ENCODE measurements around the gene FLYWCH1.

The FLYWCH1 gene

DNA sequence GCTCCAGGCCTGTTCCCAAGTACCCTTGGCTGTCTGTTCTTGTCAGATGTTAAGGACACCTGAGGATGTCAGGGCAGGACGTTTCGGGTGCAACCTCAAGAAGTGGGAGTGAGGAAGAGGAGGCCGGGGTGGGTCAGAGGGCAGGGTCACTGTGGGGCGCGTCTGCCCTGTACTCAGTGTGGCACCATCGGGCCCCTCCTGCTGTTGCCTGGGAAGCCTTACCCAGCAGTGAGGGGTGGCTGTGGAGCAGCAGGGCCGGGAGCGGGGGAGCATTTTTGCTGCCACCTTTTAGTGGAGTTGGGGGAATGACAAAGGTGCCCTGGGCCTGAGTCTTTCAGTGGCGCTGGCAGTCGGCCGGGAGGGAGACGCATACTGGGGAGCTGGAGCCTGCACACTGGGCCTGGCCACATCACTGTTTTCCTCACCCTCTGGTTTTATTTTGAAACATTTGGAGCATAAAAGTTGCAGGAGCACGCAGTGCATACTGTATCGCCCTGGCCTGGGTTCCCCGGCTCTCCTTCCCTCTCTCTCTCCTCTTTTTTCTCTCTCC, 11.1 kb upstream of the FLYWCH1 start:
- no peak for DNase-seq

DNA sequence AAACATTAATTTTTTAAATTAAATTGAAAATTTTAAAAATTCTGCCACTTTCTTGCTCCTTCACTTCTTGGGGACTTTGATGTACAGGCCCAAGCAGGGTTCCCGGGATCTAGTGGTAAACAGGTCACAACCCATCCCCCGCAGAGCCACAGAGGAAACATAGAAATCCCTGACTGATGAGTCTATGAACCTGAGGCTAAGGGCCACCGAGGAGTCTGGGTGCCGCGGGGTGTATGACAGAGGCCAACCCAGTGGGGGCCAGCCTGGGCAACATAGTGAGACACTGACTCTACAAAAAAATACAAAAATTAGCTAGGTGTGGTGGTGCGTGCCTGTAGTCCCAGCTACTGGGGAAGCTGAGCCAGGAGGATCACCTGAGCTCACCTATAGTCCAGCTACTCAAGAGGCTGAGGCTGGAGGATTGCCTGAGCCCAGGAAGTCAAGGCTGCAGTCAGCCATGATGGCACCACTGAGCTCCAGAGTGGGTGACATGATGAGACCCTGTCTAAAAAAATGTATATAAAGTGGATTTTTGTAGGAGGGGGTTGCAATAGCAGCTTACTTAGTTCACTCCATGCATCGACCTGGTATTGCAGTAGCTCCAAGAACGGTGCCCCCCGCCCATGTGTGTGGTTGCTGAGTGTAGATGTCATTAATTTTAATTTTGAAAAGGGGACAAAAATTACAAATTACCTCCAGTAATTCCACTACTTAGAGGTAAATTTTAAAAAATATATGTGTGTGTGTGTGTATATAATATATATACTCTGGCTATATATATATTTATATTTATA, 9.2 kb upstream of the FLYWCH1 start:
- no peak for DNase-seq

DNA sequence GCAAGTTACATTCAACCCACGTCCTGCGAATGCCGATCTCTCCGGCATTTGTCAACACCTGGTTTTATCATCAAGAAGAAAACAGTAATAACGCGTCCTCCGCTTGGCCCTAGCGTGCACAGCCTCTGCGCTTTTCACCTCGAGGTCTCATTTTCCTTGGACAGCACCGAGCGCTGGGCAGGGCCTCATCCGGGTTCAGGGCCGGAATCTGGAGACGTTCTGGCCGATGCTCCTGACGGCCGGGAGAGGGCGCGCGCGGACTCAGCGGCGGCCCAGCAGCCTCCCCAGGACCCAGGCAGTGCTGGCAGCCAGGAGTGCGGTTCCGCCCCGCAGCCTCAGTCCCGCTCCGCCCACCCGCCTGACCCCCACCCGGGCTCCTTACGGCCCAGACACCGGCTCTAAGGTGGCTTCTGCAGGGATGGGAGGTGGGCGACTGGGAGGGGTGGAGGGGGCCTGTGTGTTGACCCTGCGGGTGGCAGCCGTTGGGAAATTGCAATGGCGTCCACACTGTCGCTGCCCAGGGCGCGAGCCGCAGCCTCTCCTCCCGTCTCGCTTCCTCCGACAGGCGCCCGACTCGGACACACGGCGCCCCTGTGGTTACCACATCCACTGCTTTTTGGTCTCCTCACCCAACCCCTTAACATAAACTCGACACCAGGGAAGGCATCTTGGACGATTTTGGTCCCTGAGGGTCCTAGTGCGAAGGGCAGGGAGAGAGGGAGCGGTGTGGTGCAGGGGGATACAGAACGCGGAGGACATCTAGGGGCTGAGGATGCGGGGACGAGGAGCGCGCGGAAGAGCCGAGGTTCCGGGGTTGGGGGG, 7.4 kb upstream of the FLYWCH1 start:
- DNase-seq, result peak; percentile 74 to 75

DNA sequence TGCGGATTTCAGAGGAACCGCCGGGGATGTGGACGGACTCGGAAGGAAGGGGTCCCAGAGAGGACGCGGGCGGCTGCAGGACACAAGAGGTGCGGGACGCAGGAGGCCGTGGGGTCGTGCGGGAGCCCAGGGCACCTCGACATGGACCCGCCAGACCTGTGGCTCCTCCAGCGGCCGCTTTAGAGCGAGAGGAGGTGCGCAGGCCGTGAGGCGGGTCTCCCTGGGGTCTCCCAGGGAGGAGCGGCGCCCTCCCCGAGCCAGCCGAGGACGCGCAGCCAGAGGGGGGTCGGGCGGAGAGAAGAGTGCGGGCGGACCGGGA, 6.8 kb upstream of the FLYWCH1 start:
- no peak for DNase-seq

DNA sequence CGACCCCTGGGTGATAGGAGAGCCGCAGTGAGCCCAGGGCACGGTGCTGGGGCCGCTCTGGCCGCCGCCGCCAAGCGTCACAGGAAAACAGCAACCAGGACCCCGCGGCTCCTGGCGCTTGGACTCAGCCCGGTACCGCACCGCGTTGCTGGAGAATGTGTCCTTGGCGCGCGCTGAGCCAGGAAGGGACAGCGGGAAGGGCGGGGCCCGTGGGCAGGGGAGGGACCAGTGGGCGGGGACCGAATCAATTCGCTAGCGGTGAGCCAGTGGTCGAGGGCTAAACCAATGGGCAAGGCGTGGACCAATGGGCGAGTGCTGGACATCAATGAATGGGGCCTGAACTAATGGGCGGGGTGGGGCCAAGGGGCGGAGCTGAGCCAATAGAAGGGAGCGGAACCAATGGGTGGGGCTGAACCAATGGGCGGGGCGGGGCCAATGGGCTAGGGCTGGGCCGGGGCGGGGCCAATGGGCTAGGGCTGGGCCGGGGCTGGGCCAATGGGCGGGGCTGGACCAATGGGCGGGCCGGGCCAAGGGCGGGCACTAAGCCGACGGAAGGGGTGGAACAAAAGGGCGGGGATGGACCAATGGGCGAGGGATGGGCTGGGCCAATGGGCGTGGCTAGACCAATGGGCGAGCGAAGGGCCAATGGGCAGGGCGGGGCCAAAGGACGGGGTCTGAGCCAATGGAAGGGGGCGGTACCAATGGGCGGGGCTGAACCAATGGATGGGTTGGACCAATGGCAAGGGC, 6.3 kb upstream of the FLYWCH1 start:
- peak; percentile 98 to 99 for DNase-seq

DNA sequence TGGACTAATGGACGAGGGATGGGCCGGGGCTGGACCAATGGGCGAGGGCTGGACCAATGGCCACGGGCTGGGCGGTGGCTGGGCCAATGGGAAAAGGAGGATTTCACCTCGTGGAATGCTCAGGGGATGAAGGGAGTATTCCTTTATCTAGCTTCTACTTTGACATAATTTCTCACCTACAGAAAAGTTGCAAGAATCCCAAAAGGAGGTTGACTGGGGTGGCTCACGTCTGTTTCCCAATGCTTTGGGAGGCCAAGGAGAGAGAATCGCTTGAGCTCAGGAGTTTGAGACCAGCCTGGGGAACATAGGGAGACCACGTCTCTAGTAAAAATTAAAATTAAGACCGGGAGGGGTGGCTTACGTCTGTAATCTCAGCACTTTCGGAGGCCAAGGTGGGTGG, 5.7 kb upstream of the FLYWCH1 start:
- DNase-seq, result no peak

DNA sequence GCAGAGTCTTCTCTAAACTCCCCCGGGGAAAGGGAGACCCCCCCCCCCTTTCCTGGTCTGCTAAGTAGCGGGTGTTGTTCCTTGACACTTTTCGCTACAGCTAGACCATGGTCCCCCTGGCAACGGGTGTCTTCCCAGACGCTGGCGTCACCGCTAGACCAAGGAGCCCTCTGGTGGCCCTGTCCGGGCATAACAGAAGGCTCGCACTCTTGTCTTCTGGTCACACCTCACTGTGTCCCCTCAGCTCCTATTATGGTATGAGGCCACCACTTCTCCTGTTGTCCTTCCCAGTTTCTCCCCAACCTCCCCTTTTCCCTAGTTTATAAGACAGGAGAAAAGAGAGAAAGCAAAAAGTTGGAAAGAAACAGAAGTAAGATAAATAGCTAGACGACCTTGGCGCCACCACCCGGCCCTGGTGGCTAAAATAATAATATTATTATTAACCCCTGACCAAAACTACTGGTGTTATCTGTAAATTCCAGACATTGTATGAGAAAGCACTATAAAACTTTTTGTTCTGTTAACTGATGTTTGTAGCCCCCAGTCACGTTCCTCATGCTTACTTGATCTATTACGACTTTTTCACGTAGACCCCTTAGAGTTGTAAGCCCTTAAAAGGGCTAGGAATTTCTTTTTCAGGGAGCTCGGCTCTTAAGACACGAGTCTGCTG, 4.5 kb upstream of the FLYWCH1 start:
- peak; percentile 28 to 76 for DNase-seq

DNA sequence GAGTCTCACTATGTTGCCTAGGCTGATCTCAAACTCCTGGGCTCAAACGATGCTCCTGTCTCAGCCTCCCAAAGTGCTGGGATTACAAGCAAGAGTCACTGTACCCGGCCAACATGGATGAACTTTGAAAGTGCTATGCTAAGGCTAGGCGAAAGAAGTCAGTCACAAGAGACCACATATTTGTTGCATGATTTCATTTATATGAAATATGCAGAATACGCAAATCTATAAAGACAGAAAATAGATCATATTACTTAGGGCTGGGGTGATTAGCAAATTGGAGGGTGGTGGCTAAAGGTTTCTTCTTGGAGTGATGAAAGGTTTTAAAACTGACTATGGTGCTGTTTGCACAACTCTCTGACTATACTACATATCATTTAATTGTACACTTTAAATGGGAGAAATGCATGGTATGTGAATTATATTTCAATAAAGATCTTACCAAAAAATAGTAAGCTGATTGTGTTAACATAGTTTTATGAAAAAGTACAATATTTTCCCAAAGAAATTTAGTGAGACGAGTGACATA, 1.2 kb upstream of the FLYWCH1 start:
- DNase-seq, result no peak

DNA sequence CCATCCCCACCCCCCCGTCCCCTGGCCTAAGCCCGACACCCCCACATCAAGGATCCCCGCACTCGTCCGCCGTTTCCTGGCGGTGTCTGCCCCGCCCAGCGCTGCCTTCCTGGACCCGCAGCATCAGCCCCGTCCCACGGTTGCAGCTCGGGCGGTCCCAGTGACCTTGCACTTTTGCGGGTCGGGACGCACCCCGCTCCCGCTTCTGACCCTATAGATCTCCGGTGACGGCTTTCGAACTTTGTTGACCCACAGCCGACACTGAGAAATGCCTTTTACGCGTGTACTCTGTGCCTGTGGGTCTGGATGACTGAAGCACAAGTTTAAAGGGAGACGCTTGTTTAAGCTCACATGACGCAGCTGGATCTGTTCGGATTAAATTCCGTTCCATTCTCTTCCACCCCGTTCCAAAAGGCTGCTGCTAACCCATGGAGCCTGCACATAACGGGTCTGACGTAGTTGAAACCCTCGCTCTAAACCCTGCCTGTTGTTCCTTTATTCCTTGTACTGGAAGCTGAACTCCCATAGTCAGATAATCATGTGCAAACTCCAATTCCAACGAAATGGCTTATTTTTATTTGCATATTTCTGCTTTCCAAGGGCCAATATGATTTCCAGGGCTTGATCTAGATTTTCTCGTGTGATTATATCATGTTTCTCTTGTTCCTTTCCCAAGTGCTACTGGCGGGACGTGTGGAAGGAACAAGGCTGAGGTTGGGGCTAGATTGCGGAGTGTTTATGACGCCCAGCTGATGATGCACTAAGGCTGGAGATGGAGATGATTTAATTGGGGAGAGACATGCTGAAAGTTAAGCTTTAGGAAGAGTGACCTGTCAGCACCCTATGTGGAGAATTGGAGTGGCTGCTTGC, 834 bp downstream of the FLYWCH1 start:
- DNase-seq, result peak in 1 of 2 experiments; percentile 47

DNA sequence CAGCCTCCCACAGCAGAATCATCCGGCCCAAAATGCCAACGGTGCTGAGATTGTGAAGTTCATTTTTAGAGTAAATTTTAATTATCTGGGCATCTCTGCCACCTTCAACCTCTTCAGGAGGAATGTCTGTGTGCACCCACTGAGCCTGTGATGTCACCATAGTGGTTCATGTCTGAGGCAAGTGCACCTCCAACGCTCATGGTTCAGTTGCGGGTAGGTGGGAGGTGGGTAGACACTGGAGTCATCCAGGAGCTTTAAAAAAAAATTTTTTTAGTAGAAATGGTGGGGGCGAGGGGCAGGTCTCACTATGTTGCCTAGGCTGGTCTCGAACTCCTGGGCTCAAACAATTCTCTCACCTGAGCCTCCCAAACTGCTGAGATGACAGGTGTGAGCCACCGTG, 1.9 kb downstream of the FLYWCH1 start:
- no peak for DNase-seq

DNA sequence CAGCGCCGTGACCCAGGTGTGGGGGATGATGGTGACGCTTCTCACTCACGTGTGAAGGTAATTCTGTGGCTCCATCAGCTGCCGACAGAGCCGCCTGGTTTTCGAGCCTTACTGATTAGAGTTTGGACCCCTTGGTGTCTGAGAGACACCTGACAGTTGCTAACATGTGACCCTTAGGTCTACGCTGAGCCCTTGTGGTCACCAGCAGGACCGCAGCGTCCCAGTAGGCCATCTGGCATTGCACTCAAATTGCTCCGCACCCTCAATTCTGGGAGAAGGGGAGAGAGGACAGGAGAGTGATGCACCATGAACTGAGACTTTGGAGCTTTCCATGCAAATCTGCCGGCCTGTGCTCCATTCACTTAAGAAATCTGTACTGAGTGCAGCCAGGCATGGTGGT, 2.5 kb downstream of the FLYWCH1 start:
- DNase-seq, result no peak

DNA sequence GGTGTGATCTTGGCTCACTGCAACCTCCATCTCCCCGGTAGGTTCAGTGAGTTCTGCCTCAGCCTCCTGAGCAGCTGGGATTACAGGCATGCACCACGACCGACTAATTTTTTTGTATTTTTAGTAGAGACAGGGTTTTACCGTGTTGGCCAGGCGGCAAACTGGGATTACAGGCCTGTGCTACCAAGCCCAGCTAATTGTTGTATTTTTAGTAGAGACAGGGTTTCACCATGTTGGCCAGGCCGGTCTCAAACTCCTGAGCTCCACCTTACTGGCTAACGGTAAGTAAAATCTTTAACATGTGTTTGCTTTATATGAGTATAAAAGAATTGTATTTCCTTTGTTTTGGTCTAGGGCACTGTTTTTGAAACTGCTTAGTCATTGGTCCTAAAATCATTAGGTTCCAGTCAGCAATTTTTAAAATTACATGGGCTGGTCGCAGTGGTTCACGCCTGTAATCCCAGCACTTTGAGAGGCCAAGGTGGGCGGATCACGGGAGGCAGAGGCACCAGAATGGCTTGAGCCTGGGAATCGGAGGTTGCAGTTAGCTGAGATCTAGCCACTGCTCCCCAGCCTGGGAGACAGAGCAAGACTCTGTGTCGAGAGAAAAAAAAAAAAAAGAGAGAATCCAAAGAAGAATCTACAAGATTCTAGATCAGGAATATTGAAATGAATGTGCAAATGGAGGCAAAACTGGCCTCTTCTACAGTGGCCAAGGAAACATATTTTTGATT, 3.6 kb downstream of the FLYWCH1 start:
- DNase-seq, result no peak

DNA sequence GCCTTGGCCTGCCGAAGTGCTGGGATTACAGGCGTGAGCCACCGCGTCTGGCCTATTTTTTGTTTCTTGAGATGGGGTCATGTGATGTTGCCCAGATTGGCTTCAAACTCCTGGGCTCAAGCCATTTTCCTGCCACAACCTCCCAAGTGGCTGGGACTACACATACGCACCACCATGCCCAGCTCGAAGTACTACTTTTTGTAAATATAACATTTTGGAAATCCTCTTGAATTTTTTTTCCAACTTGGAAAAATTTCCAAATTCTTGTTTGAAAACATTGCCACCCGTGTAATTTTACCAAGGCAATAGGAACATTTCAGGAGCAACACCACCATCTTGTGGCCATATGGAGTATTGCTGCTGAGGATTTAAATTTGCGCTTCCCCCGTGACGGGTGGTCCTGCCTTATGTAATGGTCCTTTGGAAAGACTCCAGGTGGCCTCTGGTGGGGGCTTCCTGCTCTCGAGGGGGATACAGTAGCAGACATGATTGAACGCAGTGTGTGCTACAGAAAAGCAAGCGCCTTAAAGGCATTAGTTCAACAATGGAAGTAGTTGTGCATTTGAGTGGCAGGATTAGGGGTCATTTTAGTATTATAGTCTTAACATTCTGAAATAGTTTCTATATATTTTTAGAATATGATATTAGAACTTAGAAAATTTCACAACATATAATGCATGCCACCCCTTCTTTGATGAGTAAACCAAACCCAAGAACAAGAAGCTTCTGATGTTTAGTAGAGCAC, 8.0 kb downstream of the FLYWCH1 start:
- DNase-seq, result peak; percentile 72 to 75

DNA sequence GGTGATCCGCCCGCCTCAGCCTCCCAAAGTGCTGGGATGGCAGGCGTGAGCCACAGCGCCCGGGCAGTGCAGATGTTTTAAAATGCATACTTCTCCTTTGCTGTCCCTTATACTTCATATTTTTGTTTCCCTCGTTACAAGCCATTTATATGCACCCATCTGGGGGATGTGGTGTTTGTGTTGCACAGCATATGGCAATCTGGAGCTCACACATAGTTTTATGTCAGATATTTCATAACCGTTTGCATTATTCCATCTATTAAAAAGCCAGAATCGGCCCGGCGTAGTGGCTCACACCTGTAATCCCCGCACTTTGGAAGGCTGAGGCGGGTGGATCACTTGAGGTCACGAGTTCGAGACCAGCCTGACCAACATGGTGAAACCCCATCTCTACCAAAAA, 11.8 kb downstream of the FLYWCH1 start:
- DNase-seq, result no peak

DNA sequence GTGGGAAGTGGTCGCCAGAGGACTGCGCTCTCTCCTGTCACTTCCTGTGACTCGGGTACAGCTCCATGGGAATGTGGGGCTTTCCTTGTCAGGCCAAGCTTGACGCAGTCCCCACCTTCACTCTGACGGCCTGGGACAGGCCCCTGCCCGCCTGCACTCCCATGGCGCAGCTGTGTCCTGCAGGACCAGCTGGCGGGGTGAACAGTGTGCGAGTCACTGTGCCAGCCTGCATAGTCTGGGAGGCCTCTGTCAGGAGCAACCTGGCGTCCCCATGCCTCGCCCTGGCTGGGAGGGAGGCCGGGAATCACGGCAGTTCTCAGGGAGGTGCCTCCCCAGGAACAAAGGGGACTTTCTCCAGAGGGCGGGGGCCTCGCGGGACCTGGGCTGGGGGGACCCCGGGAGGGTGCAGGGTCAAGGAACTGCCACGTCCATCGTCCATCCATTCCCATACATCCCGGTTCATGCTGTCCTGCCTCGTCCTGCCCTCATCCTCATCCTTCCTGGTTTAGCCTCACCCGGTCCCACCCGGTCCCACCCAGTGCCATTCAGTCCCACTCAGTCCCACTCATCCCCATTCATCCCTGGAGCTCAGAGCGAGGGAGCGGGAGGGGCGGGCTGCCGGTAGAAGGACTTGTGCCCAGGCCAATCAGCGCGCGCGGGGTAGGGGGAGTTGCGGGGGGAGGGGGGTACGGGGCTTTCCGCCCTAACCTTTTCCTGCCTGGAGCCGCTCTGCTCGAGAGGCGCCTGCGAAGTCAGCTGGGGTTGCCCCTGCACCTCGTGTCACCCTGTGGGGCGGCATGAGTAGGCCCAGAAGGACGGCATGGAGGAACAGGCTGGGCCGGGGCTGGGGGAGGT, 13.4 kb downstream of the FLYWCH1 start:
- DNase-seq, result no peak

DNA sequence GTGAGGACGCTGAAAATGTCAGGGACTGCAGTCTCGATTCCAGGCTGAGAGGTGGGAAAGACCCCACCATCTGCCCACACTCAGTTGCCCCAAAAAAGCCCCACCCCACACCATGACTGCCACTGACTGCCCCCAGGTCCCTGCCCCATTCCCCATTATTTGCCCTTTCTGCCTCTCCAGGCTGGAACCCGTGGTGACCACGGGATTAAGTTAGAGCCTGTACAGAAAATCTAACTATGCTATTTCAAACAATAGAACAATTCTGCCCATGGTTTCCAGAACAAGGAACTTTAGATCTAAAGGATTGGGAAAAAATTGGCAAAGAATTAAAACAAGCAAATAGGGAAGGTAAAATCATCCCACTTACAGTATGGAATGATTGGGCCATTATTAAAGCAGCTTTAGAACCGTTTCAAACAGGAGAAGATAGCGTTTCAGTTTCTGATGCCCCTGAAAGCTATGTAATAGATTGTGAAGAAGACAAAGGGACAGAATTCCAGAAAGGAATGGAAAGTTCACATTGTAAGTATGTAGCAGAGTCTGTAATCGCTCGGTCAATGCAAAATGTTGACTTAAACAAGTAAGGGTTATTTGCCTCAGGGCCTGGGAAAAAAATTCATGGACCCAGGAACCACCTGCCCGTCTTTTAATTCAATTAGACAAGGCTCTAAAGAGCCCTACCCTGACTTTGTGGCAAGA, 14.4 kb downstream of the FLYWCH1 start:
- DNase-seq, result no peak

DNA sequence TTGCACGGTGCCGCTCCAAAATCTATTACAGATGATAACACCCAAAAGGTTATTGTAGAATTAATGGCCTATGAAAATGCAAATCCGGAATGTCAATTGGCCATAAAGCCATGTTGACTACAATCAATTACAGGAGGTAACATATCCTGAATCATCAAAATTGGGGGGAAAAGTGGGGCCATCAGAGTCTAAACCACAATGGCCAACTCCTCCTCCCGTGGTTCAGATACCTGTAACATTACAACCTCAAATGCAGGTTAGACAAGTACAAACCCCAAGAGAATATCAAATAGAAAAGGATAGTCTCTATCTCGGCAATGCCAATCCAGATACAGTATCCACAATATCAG, 14.9 kb downstream of the FLYWCH1 start:
- DNase-seq, result no peak

DNA sequence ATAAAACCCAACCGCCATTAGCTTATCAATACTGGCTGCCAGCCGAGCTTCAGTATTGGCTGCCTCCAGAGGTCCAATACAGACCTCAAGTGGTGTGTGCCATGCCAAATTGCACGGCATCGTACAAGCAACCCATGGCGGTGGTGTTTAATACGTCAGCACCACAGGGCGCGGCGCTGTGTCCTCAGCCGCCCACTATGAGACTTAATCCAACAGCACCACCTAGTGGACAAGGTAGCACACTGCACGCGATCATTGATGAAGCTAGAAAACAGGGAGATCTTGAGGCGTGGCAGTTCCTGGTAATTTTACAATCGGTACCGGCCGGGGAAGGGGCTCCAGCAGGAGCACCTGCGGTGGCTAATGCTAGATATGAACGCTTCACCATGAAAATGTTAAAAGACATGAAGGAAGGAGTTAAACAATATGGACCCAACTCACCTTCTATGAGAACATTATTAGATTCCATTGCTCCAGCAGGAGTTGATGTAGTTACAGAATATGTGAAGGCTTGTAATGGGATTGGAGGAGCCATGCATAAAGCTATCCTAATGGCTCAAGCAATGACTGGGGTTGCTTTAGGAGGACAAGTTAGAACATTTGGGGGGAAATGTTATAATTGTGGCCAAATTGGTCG, 15.4 kb downstream of the FLYWCH1 start:
- peak; percentile 86 to 91 for DNase-seq

Data from NCI-H524 (cell line).